ENCODE data around the gene CWC25. TPM values are rescaled to one million over a fixed set of nuclear protein-coding genes. Genes with fewer than 3 reads are reported as not detected.

Gene CWC25
- total and polyA plus RNA-seq, 2 of the 13 experiments (the other 11 are each of a cell fraction or from before 2014, with no cell fraction given), result 15.6 to 22.7 TPM

- TF ChIP-seq ZNF776 (CRISPR knock-in tag; IDR thresholded peaks at IDR 0.05), result no peak
- TF ChIP-seq RELA (CRISPR knock-in tag; IDR thresholded peaks at IDR 0.05), result no peak
- TF ChIP-seq TARDBP (CRISPR knock-in tag; IDR thresholded peaks at IDR 0.05), result 0 out of 2 replicates have a peak, but pooled peaks have one; percentile 30
- TF ChIP-seq, protein P1, sequence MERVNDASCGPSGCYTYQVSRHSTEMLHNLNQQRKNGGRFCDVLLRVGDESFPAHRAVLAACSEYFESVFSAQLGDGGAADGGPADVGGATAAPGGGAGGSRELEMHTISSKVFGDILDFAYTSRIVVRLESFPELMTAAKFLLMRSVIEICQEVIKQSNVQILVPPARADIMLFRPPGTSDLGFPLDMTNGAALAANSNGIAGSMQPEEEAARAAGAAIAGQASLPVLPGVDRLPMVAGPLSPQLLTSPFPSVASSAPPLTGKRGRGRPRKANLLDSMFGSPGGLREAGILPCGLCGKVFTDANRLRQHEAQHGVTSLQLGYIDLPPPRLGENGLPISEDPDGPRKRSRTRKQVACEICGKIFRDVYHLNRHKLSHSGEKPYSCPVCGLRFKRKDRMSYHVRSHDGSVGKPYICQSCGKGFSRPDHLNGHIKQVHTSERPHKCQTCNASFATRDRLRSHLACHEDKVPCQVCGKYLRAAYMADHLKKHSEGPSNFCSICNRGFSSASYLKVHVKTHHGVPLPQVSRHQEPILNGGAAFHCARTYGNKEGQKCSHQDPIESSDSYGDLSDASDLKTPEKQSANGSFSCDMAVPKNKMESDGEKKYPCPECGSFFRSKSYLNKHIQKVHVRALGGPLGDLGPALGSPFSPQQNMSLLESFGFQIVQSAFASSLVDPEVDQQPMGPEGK (CRISPR knock-in tag; IDR thresholded peaks at IDR 0.05), result peak; percentile 85
- TF ChIP-seq ZNF253 (CRISPR knock-in tag; IDR thresholded peaks at IDR 0.05; ENCODE audit: borderline replicate concordance), result no peak
- TF ChIP-seq ZNF382 (CRISPR knock-in tag; IDR thresholded peaks at IDR 0.05; ENCODE audit: borderline replicate concordance), result no peak
- TF ChIP-seq, protein P2, sequence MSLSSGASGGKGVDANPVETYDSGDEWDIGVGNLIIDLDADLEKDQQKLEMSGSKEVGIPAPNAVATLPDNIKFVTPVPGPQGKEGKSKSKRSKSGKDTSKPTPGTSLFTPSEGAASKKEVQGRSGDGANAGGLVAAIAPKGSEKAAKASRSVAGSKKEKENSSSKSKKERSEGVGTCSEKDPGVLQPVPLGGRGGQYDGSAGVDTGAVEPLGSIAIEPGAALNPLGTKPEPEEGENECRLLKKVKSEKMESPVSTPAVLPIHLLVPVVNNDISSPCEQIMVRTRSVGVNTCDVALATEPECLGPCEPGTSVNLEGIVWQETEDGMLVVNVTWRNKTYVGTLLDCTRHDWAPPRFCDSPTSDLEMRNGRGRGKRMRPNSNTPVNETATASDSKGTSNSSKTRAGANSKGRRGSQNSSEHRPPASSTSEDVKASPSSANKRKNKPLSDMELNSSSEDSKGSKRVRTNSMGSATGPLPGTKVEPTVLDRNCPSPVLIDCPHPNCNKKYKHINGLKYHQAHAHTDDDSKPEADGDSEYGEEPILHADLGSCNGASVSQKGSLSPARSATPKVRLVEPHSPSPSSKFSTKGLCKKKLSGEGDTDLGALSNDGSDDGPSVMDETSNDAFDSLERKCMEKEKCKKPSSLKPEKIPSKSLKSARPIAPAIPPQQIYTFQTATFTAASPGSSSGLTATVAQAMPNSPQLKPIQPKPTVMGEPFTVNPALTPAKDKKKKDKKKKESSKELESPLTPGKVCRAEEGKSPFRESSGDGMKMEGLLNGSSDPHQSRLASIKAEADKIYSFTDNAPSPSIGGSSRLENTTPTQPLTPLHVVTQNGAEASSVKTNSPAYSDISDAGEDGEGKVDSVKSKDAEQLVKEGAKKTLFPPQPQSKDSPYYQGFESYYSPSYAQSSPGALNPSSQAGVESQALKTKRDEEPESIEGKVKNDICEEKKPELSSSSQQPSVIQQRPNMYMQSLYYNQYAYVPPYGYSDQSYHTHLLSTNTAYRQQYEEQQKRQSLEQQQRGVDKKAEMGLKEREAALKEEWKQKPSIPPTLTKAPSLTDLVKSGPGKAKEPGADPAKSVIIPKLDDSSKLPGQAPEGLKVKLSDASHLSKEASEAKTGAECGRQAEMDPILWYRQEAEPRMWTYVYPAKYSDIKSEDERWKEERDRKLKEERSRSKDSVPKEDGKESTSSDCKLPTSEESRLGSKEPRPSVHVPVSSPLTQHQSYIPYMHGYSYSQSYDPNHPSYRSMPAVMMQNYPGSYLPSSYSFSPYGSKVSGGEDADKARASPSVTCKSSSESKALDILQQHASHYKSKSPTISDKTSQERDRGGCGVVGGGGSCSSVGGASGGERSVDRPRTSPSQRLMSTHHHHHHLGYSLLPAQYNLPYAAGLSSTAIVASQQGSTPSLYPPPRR (CRISPR knock-in tag; IDR thresholded peaks at IDR 0.05; ENCODE audit: borderline replicate concordance), result peak; percentile 30; the same call in 1 of the 2 replicates
- TF ChIP-seq, protein P3, sequence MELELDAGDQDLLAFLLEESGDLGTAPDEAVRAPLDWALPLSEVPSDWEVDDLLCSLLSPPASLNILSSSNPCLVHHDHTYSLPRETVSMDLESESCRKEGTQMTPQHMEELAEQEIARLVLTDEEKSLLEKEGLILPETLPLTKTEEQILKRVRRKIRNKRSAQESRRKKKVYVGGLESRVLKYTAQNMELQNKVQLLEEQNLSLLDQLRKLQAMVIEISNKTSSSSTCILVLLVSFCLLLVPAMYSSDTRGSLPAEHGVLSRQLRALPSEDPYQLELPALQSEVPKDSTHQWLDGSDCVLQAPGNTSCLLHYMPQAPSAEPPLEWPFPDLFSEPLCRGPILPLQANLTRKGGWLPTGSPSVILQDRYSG (CRISPR knock-in tag; IDR thresholded peaks at IDR 0.05), result no peak
- TF ChIP-seq, protein P4, sequence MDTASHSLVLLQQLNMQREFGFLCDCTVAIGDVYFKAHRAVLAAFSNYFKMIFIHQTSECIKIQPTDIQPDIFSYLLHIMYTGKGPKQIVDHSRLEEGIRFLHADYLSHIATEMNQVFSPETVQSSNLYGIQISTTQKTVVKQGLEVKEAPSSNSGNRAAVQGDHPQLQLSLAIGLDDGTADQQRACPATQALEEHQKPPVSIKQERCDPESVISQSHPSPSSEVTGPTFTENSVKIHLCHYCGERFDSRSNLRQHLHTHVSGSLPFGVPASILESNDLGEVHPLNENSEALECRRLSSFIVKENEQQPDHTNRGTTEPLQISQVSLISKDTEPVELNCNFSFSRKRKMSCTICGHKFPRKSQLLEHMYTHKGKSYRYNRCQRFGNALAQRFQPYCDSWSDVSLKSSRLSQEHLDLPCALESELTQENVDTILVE (CRISPR knock-in tag; IDR thresholded peaks at IDR 0.05), result peak; percentile 58; the same call in 1 of the 2 replicates
- no peak for TF ChIP-seq HNRNPUL1 (IDR thresholded peaks at IDR 0.05; ENCODE audit: low read depth, low read length)
- TF ChIP-seq ETV5 (CRISPR knock-in tag; IDR thresholded peaks at IDR 0.05; ENCODE audit: borderline replicate concordance), result peak; percentile 43; the same call in 1 of the 2 replicates
- TF ChIP-seq, protein P5, sequence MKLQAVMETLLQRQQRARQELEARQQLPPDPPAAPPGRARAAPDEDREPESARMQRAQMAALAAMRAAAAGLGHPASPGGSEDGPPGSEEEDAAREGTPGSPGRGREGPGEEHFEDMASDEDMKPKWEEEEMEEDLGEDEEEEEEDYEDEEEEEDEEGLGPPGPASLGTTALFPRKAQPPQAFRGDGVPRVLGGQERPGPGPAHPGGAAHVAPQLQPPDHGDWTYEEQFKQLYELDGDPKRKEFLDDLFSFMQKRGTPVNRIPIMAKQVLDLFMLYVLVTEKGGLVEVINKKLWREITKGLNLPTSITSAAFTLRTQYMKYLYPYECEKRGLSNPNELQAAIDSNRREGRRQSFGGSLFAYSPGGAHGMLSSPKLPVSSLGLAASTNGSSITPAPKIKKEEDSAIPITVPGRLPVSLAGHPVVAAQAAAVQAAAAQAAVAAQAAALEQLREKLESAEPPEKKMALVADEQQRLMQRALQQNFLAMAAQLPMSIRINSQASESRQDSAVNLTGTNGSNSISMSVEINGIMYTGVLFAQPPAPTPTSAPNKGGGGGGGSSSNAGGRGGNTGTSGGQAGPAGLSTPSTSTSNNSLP (IDR thresholded peaks at IDR 0.05; ENCODE audit: low read depth, low read length), result peak; percentile 19; the same call in 1 of the 2 replicates
- peak; percentile 90 for TF ChIP-seq ZNF143 (CRISPR knock-in tag; IDR thresholded peaks at IDR 0.05)
- no peak for TF ChIP-seq STAT6 (CRISPR knock-in tag; IDR thresholded peaks at IDR 0.05; ENCODE audit: borderline replicate concordance)
Observed at GRCh38 chr17:38872671-38873385, 47.7 kb upstream of the CWC25 start (continued).

All from HepG2 (cell line).